ENCODE measurements around the gene DSG2.

DSG2 gene

GRCh38 chr18:31583185-31583854, 85.3 kb downstream of the DSG2 start:
- no peak for DNase-seq (ENCODE audit: extremely low read depth in 1 of 2, low read depth in 1 of 2)

- DNase-seq (ENCODE audit: extremely low read depth in 1 of 2, low read depth in 1 of 2): no peak
Measured at GRCh38 chr18:31585991-31586390, 88.0 kb downstream of the DSG2 start.

- no peak for DNase-seq (ENCODE audit: extremely low read depth in 1 of 2, low read depth in 1 of 2)
Measured at GRCh38 chr18:31586616-31587015, 88.6 kb downstream of the DSG2 start.

GRCh38 chr18:31587529-31587928, 89.6 kb downstream of the DSG2 start:
- DNase-seq (ENCODE audit: extremely low read depth in 1 of 2, low read depth in 1 of 2): no peak

- DNase-seq (ENCODE audit: extremely low read depth in 1 of 2, low read depth in 1 of 2): no peak
Measured at GRCh38 chr18:31590570-31590969, 92.6 kb downstream of the DSG2 start.

- no peak for DNase-seq (ENCODE audit: extremely low read depth in 1 of 2, low read depth in 1 of 2)
Measured at GRCh38 chr18:31591113-31591512, 93.1 kb downstream of the DSG2 start.

GRCh38 chr18:31591628-31592027, 93.7 kb downstream of the DSG2 start, which contains the start of gene TTR:
TTR (plus strand) TSS chr18:31591877; CDS start chr18:31591903, 26 bp downstream.
- no peak for DNase-seq (ENCODE audit: extremely low read depth in 1 of 2, low read depth in 1 of 2)

GRCh38 chr18:31592506-31593157, 94.7 kb downstream of the DSG2 start:
- DNase-seq (ENCODE audit: extremely low read depth in 1 of 2, low read depth in 1 of 2): no peak

GRCh38 chr18:31595121-31595771, 97.3 kb downstream of the DSG2 start:
- no peak for DNase-seq (ENCODE audit: extremely low read depth in 1 of 2, low read depth in 1 of 2)

GRCh38 chr18:31596081-31596872, 98.3 kb downstream of the DSG2 start:
- no peak for DNase-seq (ENCODE audit: extremely low read depth in 1 of 2, low read depth in 1 of 2)

- DNase-seq (ENCODE audit: extremely low read depth in 1 of 2, low read depth in 1 of 2): no peak
Measured at GRCh38 chr18:31598021-31598805, 100.2 kb downstream of the DSG2 start.

Measured in activated CD8-positive, alpha-beta memory T cell treated with anti-CD3 and anti-CD28 coated beads for 1 hour (primary cell).